ENCODE data around the gene EPN1.

GRCh38 chr19:55645512-55645881 lies 29.5 kb upstream of the EPN1 start:
- no peak for TF ChIP-seq CTCF (IDR thresholded peaks at IDR 0.05; ENCODE audit: low read depth, low read length, poor library complexity, severe bottlenecking)
- no peak for TF ChIP-seq EZH2phosphoT487 (IDR thresholded peaks at IDR 0.05; ENCODE audit: borderline replicate concordance, low read length)

All from DOHH2 (cell line).